HEK293 (cell line): Measurements from ENCODE around the gene E2F1.
A peak's percentile ranks its signal among the peaks of the same experiment; 100 is the strongest.

Experiments used
- CTCF ChIA-PET: fragments of 350-600 bp; formaldehyde crosslinking; extraction: SDS; loops from one replicate; lab custom pipeline; 2021; ENCODE audit warnings: antibody characterized with exemption; lab: Yijun Ruan, JAX
- POLR2A ChIA-PET: fragments of 300-600 bp; formaldehyde crosslinking; extraction: SDS; loops from one replicate; lab custom pipeline; 2020; ENCODE audit warnings: antibody characterized with exemption, inconsistent platforms; lab: Yijun Ruan, JAX
- H3K27ac ChIP-seq: fragments of 200-500 bp; sonication (Bioruptor generic); 2 replicates; pipeline ENCODE4 v1.5.1; 2014; ENCODE audit warnings: low read depth, low read length, control low read depth, inconsistent platforms; ENCODE audit errors: extremely low read depth
- H3K36me3 ChIP-seq, 2 experiments: fragments of 200-500 bp in 1 of 2; sonication (Bioruptor generic) in 1 of 2; 1 replicate in 1 of 2; 2 replicates in 1 of 2; pipeline ENCODE4 v1.5.1; 2014 to 2017; ENCODE audit warnings: inconsistent platforms in 2 of 2, low read length in 2 of 2; ENCODE audit not compliant: control insufficient read depth in 2 of 2, insufficient read depth in 1 of 2
- H3K4me1 ChIP-seq: fragments of 200-500 bp; sonication (Bioruptor generic); 2 replicates; pipeline ENCODE4 v1.5.1; 2014; ENCODE audit warnings: mild to moderate bottlenecking, low read length, inconsistent platforms; ENCODE audit not compliant: control insufficient read depth, insufficient read depth
- H3K4me3 ChIP-seq: 2 replicates; pipeline ENCODE4 v1.5.1; 2011; ENCODE audit warnings: low read depth, mild to moderate bottlenecking, control low read depth, low read length, moderate library complexity
- H3K9me3 ChIP-seq: fragments of 200-500 bp; sonication (Bioruptor generic); 2 replicates; pipeline ENCODE4 v1.5.1; 2014; ENCODE audit warnings: low read depth, low read length, inconsistent platforms; ENCODE audit not compliant: control insufficient read depth, insufficient read depth
- GLI2 ChIP-seq: fragments of 450-650 bp; formaldehyde crosslinking; IDR thresholded peaks from 2 replicates; pipeline ENCODE4; 2017; ENCODE audit warnings: missing biosample characterization, missing genetic modification characterization, low read depth, borderline replicate concordance
- GLI4 ChIP-seq: fragments of 450-650 bp; formaldehyde crosslinking; IDR thresholded peaks from 2 replicates; pipeline ENCODE4 v1.5.1; 2016; ENCODE audit warnings: missing biosample characterization, missing genetic modification characterization
- KLF8 ChIP-seq: fragments of 450-650 bp; formaldehyde crosslinking; IDR thresholded peaks from 2 replicates; pipeline ENCODE4 v1.5.1; 2016; ENCODE audit warnings: missing biosample characterization, missing genetic modification characterization
- OVOL3 ChIP-seq: fragments of 450-650 bp; formaldehyde crosslinking; IDR thresholded peaks from 2 replicates; pipeline ENCODE4 v1.5.1; 2016; ENCODE audit warnings: missing biosample characterization, missing genetic modification characterization
- SCRT2 ChIP-seq: fragments of 450-650 bp; formaldehyde crosslinking; IDR thresholded peaks from 2 replicates; pipeline ENCODE4 v1.5.1; 2016; ENCODE audit warnings: missing biosample characterization, missing genetic modification characterization
- ZIC2 ChIP-seq: fragments of 450-650 bp; formaldehyde crosslinking; IDR thresholded peaks from 2 replicates; pipeline ENCODE4 v1.5.1; 2016; ENCODE audit warnings: missing biosample characterization, missing genetic modification characterization
- ZNF114 ChIP-seq: fragments of 450-650 bp; formaldehyde crosslinking; IDR thresholded peaks from 2 replicates; pipeline ENCODE4 v1.5.0; 2017; ENCODE audit warnings: missing biosample characterization, missing genetic modification characterization
- ZNF292 ChIP-seq: fragments of 450-650 bp; formaldehyde crosslinking; IDR thresholded peaks from 2 replicates; pipeline ENCODE4 v1.5.1; 2016; ENCODE audit warnings: low read depth, missing biosample characterization, missing genetic modification characterization, borderline replicate concordance
- ZNF366 ChIP-seq: fragments of 450-650 bp; formaldehyde crosslinking; conservative IDR thresholded peaks from 2 replicates; pipeline ENCODE4 v1.5.1; 2016; ENCODE audit warnings: missing biosample characterization, missing genetic modification characterization
- ZNF391 ChIP-seq: fragments of 450-650 bp; formaldehyde crosslinking; IDR thresholded peaks from 2 replicates; pipeline ENCODE4 v1.5.1; 2016; ENCODE audit warnings: low read depth, missing biosample characterization, missing genetic modification characterization, borderline replicate concordance
- ZNF544 ChIP-seq: fragments of 450-650 bp; formaldehyde crosslinking; IDR thresholded peaks from 2 replicates; pipeline ENCODE4 v1.5.0; 2017; ENCODE audit warnings: missing biosample characterization, missing genetic modification characterization
- ZNF654 ChIP-seq: fragments of 450-650 bp; formaldehyde crosslinking; IDR thresholded peaks from 2 replicates; pipeline ENCODE4 v1.5.1; 2016; ENCODE audit warnings: low read depth, missing biosample characterization, missing genetic modification characterization
- ZNF670 ChIP-seq: fragments of 450-650 bp; formaldehyde crosslinking; IDR thresholded peaks from 2 replicates; pipeline ENCODE4 v1.5.1; 2016; ENCODE audit warnings: missing biosample characterization, missing genetic modification characterization, low read depth
- ZNF707 ChIP-seq: fragments of 450-650 bp; formaldehyde crosslinking; IDR thresholded peaks from 2 replicates; pipeline ENCODE4 v1.5.1; 2016; ENCODE audit warnings: missing biosample characterization, missing genetic modification characterization
- ZNF843 ChIP-seq: fragments of 450-650 bp; formaldehyde crosslinking; IDR thresholded peaks from 2 replicates; pipeline ENCODE4 v1.5.1; 2016; ENCODE audit warnings: missing biosample characterization, missing genetic modification characterization
- ZSCAN23 ChIP-seq: fragments of 450-650 bp; formaldehyde crosslinking; IDR thresholded peaks from 2 replicates; pipeline ENCODE4 v1.5.1; 2016; ENCODE audit warnings: missing biosample characterization, missing genetic modification characterization
- TF ChIP-seq, protein P1 (sequence below): fragments of 450-650 bp; formaldehyde crosslinking; IDR thresholded peaks from 2 replicates; pipeline ENCODE4 v1.5.1; 2016; ENCODE audit warnings: missing biosample characterization, missing genetic modification characterization
- TF ChIP-seq, protein P2 (sequence below): fragments of 450-650 bp; formaldehyde crosslinking; IDR thresholded peaks from 2 replicates; pipeline ENCODE4 v1.5.1; 2016; ENCODE audit warnings: missing biosample characterization, missing genetic modification characterization

The E2F1 gene

DNA sequence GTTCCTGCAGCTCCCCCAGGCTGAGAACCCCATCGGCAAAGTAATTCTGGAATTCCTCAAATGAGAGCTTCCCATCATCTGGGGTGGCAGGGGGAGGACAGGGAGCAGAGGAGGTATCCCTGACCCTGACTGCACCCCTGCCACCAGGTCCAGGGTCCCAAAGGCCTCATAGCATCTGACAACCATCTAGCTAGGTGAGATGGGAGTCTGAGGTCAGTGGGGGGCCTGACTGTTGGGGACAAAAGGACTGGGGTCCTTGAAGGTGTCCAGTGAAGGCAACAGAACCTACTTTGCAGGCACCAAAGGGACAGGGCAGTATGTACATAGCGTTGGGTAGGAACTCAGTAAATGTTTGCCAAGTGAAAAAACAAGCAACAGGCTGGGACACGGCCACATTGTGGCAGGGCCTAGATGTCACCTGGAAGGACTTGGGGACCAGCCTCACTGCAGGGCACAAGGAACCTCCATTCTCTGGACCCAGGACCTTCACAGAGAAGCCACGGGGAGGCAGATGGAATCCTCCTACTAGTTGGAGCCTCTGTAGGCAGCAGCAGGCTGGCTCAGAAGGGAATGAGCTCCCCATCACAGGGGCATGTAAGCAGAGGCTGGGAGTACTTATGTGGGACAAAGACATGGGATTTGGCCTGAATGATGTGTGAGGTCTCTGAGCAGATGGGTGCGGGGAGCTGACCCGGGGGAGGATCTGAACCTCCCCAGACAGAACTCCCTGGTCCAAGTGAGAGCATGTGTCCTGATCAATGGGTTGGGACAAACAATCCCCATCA lies 15.3 kb downstream of the E2F1 start:
- Histone ChIP-seq H3K4me1 (no peaks in the 10 kb centered on the region), H3K36me3 (peaks cover 0 to 56% of the 10 kb centered on the region in 2 experiments; a peak in 1 of 3 replicates), H3K4me3 (no peak overlapping the region), H3K9me3 (no peaks in the 10 kb centered on the region), H3K27ac (no peak overlapping the region)
- ChIA-PET CTCF (interaction anchor here (0.6 to 1.2 kb wide), 3 partner anchors 18 to 61 kb away, joined by 3 read pairs; no protein-coding TSS in a partner anchor), POLR2A (interaction anchor here (1.0 to 1.2 kb wide), 2 partner anchors 181 to 442 kb away, joined by 3 to 4 read pairs; partner anchors contain the start of gene CBFA2T2)
- TF ChIP-seq ZNF654 (tag by site-specific recombination) (no peak), SCRT2 (tag by site-specific recombination) (peak; percentile 62)

DNA sequence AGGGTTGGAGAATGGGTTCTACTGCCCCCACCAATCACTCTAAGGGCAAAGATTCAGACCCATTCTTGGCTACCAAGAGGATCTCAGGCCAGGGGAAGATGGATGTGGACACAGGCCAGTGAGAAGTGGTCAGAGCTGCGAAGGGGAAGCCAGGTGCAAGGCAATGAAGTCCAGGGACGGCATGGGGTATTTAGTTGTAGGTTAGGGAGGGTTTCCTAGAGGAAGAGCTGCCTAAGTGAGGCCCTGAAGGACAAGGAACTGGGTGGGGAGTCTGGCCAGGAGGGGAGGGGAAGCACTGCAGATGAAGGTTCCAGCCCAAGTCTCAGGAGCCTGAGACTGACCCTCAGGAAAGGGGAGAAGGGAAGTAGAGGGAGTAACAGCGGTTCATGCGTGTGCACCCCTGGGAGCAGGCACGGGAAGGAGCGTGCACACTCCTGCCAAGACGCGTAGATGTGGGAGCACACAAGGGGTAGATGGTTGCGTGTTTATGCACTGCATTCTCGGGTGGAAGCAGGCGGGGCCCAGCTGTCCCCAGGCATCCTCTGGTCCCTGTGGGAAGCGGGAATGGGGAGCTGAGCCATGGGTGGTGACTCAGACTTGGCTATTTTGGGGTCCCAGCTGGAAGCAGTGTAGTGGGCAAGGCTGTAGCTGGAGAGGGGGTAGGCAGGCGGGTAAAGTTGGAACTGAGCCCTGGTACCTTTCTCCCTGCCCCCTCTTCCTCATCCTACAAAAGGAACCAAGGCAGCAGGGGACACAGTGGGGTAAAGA lies 16.1 kb downstream of the E2F1 start:
- H3K36me3 ChIP-seq: peaks cover 0 to 56% of the 10 kb centered on the region in 2 experiments; a peak in 1 of 3 replicates
- ChIA-PET CTCF (interaction anchor here (0.7 to 1.2 kb wide), 2 partner anchors 17 to 45 kb away, joined by 3 read pairs; no protein-coding TSS in a partner anchor), POLR2A (interaction anchor here (0.6 to 2.3 kb wide), 3 partner anchors 15 to 180 kb away, joined by 3 to 6 read pairs (median 3); partner anchors contain the start of gene CBFA2T2)
- H3K27ac ChIP-seq: no peak overlapping the region
- H3K4me1 ChIP-seq: no peaks in the 10 kb centered on the region
- H3K4me3 ChIP-seq: no peak overlapping the region
- no peak for TF ChIP-seq ZNF843 (tag by site-specific recombination)
- TF ChIP-seq ZNF670: no peak
- TF ChIP-seq ZNF544 (tag by site-specific recombination): no peak
- no peak for TF ChIP-seq ZNF391 (tag by site-specific recombination)
- TF ChIP-seq ZIC2 (tag by site-specific recombination): peak; percentile 48
- H3K9me3 ChIP-seq: no peaks in the 10 kb centered on the region

DNA sequence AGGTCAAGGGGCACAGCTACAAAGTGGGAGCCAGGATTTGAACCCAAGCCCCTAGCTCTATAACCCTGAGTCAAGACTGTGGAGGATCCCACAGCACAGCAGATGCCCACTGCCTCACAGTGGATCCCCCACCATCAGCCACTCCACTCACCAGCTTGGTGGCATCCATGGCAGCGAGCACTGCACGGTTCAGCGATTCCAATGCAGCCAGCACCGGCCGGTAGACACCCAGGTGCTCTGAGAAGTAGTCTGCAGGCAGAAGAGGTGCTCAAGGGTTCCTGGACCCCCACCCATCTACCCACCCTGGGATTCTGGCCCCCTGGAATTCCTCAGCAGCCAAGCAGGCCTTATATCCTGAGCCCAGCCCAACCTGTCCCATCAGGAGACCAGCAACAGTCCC lies 17.0 kb downstream of the E2F1 start:
- CTCF ChIA-PET: interaction anchor here (0.5 to 1.3 kb wide), 4 partner anchors 9 to 152 kb away, joined by 3 to 6 read pairs (median 3); no protein-coding TSS in a partner anchor

More for the DNA sequence above, 17.0 kb downstream of the E2F1 start:
- Histone ChIP-seq H3K9me3 (no peaks in the 10 kb centered on the region), H3K4me3 (no peak overlapping the region), H3K4me1 (no peaks in the 10 kb centered on the region), H3K36me3 (peaks cover 0 to 56% of the 10 kb centered on the region in 2 experiments; a peak in 1 of 3 replicates), H3K27ac (no peak overlapping the region)
- POLR2A ChIA-PET: interaction anchor here (0.6 to 2.3 kb wide), 3 partner anchors 16 to 179 kb away, joined by 3 to 6 read pairs (median 3); partner anchors contain the start of gene CBFA2T2
- TF ChIP-seq GLI2 (tag by site-specific recombination) (no peak), GLI4 (tag by site-specific recombination) (no peak), ZNF292 (tag by site-specific recombination) (no peak), ZNF366 (tag by site-specific recombination) (no peak), KLF8 (tag by site-specific recombination) (no peak), ZSCAN23 (tag by site-specific recombination) (no peak), OVOL3 (no peak), ZNF114 (tag by site-specific recombination) (no peak), ZNF707 (no peak)
- TF ChIP-seq, protein P1, sequence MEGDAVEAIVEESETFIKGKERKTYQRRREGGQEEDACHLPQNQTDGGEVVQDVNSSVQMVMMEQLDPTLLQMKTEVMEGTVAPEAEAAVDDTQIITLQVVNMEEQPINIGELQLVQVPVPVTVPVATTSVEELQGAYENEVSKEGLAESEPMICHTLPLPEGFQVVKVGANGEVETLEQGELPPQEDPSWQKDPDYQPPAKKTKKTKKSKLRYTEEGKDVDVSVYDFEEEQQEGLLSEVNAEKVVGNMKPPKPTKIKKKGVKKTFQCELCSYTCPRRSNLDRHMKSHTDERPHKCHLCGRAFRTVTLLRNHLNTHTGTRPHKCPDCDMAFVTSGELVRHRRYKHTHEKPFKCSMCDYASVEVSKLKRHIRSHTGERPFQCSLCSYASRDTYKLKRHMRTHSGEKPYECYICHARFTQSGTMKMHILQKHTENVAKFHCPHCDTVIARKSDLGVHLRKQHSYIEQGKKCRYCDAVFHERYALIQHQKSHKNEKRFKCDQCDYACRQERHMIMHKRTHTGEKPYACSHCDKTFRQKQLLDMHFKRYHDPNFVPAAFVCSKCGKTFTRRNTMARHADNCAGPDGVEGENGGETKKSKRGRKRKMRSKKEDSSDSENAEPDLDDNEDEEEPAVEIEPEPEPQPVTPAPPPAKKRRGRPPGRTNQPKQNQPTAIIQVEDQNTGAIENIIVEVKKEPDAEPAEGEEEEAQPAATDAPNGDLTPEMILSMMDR: no peak
- TF ChIP-seq, protein P2, sequence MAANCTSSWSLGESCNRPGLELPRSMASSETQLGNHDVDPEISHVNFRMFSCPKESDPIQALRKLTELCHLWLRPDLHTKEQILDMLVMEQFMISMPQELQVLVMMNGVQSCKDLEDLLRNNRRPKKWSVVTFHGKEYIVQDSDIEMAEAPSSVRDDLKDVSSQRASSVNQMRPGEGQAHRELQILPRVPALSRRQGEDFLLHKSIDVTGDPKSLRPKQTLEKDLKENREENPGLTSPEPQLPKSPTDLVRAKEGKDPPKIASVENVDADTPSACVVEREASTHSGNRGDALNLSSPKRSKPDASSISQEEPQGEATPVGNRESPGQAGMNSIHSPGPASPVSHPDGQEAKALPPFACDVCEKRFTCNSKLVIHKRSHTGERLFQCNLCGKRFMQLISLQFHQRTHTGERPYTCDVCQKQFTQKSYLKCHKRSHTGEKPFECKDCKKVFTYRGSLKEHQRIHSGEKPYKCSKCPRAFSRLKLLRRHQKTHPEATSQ (tag by site-specific recombination): no peak
